ENCODE results near the gene RBM38.

The RBM38 gene

GRCh38 chr20:57457243-57458095 is 66.3 kb downstream of the RBM38 start:
- DNase-seq: no peak

DNA sequence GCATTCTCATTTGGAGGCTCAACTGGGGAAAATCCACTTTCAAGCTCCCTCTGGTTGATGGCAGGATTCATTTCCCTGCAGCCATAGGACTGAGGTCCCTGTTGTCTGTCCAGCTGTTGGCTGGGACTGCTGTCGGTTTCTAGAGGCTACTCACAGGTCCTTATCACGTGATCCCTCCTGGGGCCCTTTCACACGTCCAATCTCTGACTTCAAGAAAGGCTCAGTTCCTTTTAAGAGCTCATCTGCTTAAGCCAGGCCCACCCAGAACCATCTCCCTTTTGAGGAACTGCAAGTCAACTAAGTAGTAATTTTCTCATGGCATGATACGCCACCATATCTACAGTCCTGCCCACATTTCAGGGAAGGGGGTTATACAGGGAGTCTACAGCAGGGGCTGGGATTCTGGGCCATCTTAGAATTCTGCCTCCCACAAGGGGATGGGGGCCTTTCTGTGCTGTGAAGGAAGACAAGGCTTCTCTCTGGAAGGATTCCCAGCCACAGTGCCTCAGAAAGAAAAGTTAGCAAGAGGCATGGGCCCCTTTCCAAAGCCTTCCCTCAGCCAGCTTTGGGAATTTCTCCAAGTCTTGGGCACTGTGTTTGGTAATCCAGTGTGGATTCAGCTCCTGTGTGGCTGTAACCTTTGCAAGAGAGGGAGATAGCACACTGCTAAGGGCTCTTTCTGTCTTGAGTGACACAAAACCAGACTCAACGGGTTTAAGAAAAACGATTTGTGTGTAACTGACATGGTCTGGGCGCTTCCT is 67.4 kb downstream of the RBM38 start:
- DNase-seq: no peak

Measured in NCI-H1092 treated with DMSO at 0.1 percent for 48 hours (cell line).